GM21825 (cell line): ENCODE results near the gene AKIRIN2.

Source experiments
- ATAC-seq: cut with Tn5 transposase; IDR thresholded peaks from one replicate; pipeline ENCODE4 v1.9.1; 2021; ENCODE audit warnings: mild to moderate bottlenecking, moderate library complexity; ENCODE audit not compliant: unreplicated experiment

The AKIRIN2 gene

DNA sequence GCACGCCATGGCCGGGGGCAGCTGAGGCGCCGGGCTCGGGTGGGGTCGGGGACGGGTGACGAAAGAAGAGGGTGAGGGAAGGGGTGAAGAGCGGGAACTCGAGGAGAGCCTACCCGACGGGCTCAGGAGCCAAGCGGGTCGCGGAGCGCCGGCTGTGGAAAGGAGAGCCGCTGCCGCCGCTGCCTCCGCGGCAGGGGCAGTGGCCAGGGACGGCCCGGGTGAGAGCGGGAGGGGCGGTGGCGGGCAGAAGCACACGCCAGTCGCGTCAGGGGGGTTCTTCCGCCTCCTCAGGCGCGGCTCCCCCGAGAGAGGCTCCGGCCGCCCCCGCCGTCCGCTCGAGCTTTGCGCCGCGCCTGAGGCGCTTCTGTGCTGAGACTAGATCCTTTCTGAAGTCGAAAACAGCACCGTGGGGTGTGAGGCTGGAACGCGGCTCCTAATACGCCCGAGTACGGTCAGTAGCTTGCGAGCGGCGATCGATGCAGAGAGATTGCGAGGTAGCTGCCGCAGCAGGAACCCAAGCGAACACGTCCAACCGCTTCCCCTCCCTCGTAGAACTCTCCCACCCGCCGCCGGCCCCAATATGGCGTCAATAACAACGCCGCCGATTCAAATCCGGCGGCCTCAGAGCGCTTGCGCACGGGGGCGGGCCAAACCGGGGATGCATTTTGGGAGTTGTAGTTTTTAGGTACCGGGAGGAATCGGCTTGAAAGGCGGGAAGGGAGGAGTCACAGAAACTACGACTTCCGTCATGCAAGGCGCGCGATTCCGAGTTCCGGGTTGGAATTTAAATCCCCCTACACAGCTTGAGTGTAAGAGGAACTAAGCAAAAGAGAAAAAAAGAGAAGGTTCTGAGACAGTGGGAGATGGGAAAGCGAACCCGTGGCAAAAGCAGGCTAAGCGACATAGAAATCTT is at the start of gene AKIRIN2:
TSS of gene AKIRIN2 (minus strand) at position 558 of the 913 bp plus-strand sequence. CDS start at position 9, 549 bp downstream.
- peak; percentile 65 for ATAC-seq

- no peak for ATAC-seq
These were observed 45.6 kb upstream of the AKIRIN2 start for GRCh38 chr6:87747646-87748045.

GRCh38 chr6:87745966-87746721 is 44.1 kb upstream of the AKIRIN2 start:
- no peak for ATAC-seq

GRCh38 chr6:87743454-87743853 is 41.4 kb upstream of the AKIRIN2 start:
- ATAC-seq = no peak

- no peak for ATAC-seq
These were observed 40.1 kb upstream of the AKIRIN2 start for GRCh38 chr6:87742106-87742505.

DNA sequence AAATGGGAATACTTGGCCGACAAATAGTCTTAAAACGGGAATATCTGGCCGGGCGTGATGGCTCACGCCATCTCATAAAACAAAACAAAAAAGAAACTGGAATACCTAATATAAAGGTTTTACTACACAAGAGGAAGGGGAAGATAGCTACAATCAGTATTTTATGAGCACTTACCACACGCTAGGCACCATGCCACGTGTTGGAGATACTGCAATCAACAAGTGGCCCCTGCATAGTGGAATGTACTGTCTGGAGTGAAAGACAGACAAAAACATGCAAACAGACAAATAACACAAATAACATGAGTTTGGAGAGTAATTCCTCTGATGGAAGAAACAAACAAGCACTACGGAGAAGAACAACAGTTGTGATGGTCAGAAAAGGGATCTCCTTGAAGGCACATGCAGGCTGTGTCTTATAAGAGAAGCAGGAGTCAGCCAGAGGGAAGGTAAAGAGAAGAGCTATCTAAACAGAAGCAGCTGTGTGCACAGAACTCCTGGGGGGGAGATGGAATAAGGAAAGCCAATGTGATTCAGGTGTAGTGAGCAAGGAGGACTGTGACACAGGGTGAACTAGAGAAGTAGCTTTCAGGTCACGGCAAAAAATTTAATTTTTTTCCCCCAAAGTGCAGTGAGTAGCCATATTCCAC is 39.1 kb upstream of the AKIRIN2 start:
- ATAC-seq = no peak

GRCh38 chr6:87738744-87739143 is 36.7 kb upstream of the AKIRIN2 start:
- no peak for ATAC-seq

- ATAC-seq = no peak
These were observed 36.0 kb upstream of the AKIRIN2 start for GRCh38 chr6:87738000-87738399.

DNA sequence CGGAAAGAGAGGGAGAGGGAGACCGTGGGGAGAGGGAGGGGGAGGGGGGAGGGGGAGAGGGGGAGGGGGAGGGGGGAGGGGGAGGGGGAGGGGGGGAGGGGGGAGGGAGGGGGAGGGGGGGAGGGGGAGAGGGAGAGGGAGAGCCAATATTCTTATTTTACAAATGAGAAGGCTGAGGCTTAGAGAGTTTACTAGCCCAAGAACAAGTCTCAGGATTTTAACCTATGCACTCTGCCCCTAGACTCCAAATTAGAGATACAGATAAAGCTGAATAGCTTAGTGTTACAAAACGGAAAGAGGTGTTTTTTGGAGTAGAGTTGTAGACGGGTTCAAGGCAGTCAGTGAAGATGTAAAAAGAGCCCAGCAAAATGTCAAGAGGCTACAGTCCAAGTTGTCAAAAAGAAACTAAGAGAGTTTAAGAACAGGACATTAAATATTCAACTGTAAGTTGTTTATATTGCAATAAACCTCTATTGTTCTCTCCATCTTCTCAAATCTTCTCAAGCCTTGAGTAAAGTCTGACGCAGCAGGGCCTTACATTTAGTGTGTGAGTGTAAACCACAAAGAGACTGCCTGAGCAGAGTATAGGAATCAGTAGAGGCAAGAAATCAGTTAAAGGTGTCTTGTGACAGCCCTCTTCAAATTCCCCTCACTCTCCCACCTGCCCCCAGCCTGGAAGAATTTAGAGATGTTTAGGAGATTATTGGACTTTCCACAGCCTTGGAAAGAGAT is 34.9 kb upstream of the AKIRIN2 start:
- ATAC-seq = no peak

GRCh38 chr6:87731818-87732661 is 30.0 kb upstream of the AKIRIN2 start:
- ATAC-seq = peak; percentile 83

- ATAC-seq = no peak
These were observed 29.0 kb upstream of the AKIRIN2 start for GRCh38 chr6:87731080-87731479.

GRCh38 chr6:87729965-87730719 is 28.1 kb upstream of the AKIRIN2 start:
- ATAC-seq = no peak

GRCh38 chr6:87728706-87729105 is 26.7 kb upstream of the AKIRIN2 start:
- no peak for ATAC-seq

GRCh38 chr6:87724983-87725811 is 23.2 kb upstream of the AKIRIN2 start:
- peak; percentile 77 for ATAC-seq

- ATAC-seq = no peak
These were observed 21.4 kb upstream of the AKIRIN2 start for GRCh38 chr6:87723170-87724078.

- no peak for ATAC-seq
These were observed 20.6 kb upstream of the AKIRIN2 start for GRCh38 chr6:87722540-87723169.

DNA sequence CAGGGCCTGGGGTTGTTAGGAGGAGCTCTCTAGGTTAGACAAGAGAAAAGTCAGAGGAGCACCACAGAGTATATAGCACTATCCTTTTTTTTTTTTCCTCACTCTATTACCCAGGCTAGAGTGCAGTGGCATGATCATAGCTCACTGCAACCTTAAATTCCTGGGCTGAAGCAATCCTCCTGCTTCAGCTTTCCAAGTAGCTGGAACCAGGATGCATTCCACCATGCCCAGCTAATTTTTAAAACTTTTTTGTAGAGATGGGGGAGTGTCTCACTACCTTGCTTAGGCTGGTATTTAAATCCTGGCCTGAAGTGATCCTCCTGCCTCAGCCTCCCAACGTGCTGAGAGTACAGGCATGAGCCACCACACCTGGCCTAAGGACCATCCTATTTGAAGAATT is 19.3 kb upstream of the AKIRIN2 start:
- ATAC-seq = no peak
